ENCODE data around the gene SNRNP35. TPM values are rescaled to one million over a fixed set of nuclear protein-coding genes. Genes with fewer than 3 reads are reported as not detected.

The SNRNP35 gene
- total RNA-seq, 2 donors from 2014 or later: 12.9 to 16.9 TPM

- H3K27me3 ChIP-seq: no peaks in the 10 kb centered on the region
- H3K36me3 ChIP-seq (replicated peaks in 1 of 2; ENCODE audit: insufficient read depth in 1 of 2, low read depth in 2 of 2): no peaks in the 10 kb centered on the region
- TF ChIP-seq POLR2A (IDR thresholded peaks at IDR 0.05): peak in 2 of 3 donors; percentile 60 to 71
- peak in 2 of 7 experiments; percentile 3 to 23 for TF ChIP-seq CTCF (IDR thresholded peaks at IDR 0.05)
- DNase-seq: peak; percentile 85 to 90 (median 88)
- ATAC-seq: peak; percentile 96
- H3K4me1 ChIP-seq: peaks cover 18% of the 10 kb centered on the region
- whole genome bisulfite sequencing, 2 donors: 0 to 2% methylated on average over 11 to 69 of the region's 69 CpGs
- intact Hi-C loops (cut with DNase I): no loop called here
- H3K9me3 ChIP-seq: no peaks in the 10 kb centered on the region
- H3K27ac ChIP-seq: peak within 1 kb of the TSS in 3 of 4 donors; percentile 35 to 68 (median 63)
- H3K4me3 ChIP-seq: peak within 1 kb of the TSS; percentile 51 to 94
These were observed 21.6 kb upstream of the SNRNP35 start, which contains the start of gene RILPL2 for GRCh38 chr12:123436017-123436964. RILPL2 (minus strand) TSS chr12:123436684; CDS start chr12:123436420, 264 bp downstream.

GRCh38 chr12:123441523-123442164 is 16.3 kb upstream of the SNRNP35 start:
- H3K36me3 ChIP-seq (replicated peaks in 1 of 2; ENCODE audit: insufficient read depth in 1 of 2, low read depth in 2 of 2): no peaks in the 10 kb centered on the region
- no peak overlapping the region for H3K4me3 ChIP-seq
- peaks cover 18% of the 10 kb centered on the region for H3K4me1 ChIP-seq
- no peaks in the 10 kb centered on the region for H3K27me3 ChIP-seq
- intact Hi-C loops (cut with DNase I): no loop called here
- DNase-seq (no peak), ATAC-seq (no peak)
- no peak overlapping the region for H3K27ac ChIP-seq
- H3K9me3 ChIP-seq: no peaks in the 10 kb centered on the region
- no peak for TF ChIP-seq POLR2A (IDR thresholded peaks at IDR 0.05)
- no peak for TF ChIP-seq CTCF (IDR thresholded peaks at IDR 0.05)
- 75 to 81% methylated on average over 13 of the region's 13 CpGs for WGBS, 2 donors

- DNase-seq (no peak), ATAC-seq (no peak)
- Histone ChIP-seq H3K9me3 (no peaks in the 10 kb centered on the region), H3K27ac (no peak overlapping the region), H3K4me3 (no peak overlapping the region), H3K36me3 (replicated peaks in 1 of 2; ENCODE audit: insufficient read depth in 1 of 2, low read depth in 2 of 2) (no peaks in the 10 kb centered on the region), H3K27me3 (no peaks in the 10 kb centered on the region), H3K4me1 (peaks cover 12% of the 10 kb centered on the region)
- no peak for TF ChIP-seq CTCF (IDR thresholded peaks at IDR 0.05)
- TF ChIP-seq POLR2A (IDR thresholded peaks at IDR 0.05): no peak
- intact Hi-C loops (cut with DNase I): no loop called here
- 62 to 73% methylated on average over 4 of the region's 4 CpGs for WGBS, 2 donors
These were observed 15.2 kb upstream of the SNRNP35 start for GRCh38 chr12:123442774-123443173.

GRCh38 chr12:123444092-123445026 is 13.6 kb upstream of the SNRNP35 start:
- no peak for ATAC-seq
- no peak for TF ChIP-seq POLR2A (IDR thresholded peaks at IDR 0.05)
- H3K4me3 ChIP-seq: no peak overlapping the region
- H3K36me3 ChIP-seq (replicated peaks in 1 of 2; ENCODE audit: insufficient read depth in 1 of 2, low read depth in 2 of 2): no peaks in the 10 kb centered on the region
- peaks cover 12% of the 10 kb centered on the region for H3K4me1 ChIP-seq
- intact Hi-C loops (cut with DNase I): no loop called here
- no peak for DNase-seq
- H3K27ac ChIP-seq: no peak overlapping the region
- no peaks in the 10 kb centered on the region for H3K27me3 ChIP-seq
- 60 to 80% methylated on average over 7 to 8 of the region's 8 CpGs for WGBS, 2 donors
- H3K9me3 ChIP-seq: no peaks in the 10 kb centered on the region

All from body of pancreas (tissue), 4 donors.